NT2/D1 (cell line): Measurements from ENCODE around the gene SPATA2.

ENCODE experiments used
- SUZ12 ChIP-seq: IDR thresholded peaks from 2 replicates; pipeline ENCODE4 v1.6.1; 2011; ENCODE audit not compliant: insufficient read length, insufficient read depth; ENCODE audit errors: extremely low read depth
- YY1 ChIP-seq: IDR thresholded peaks from 2 replicates; pipeline ENCODE4 v1.6.1; 2011; ENCODE audit not compliant: insufficient read length, insufficient read depth

GRCh38 chr20:49877386-49877921 is 37.9 kb downstream of the SPATA2 start:
- no peak for TF ChIP-seq YY1
- no peak for TF ChIP-seq SUZ12
